ENCODE results near the gene ARHGAP24. TPM values are rescaled to one million over a fixed set of nuclear protein-coding genes. Genes with fewer than 3 reads are reported as not detected.

Gene ARHGAP24
- total and polyA plus RNA-seq, 2 donors (not counting 1 experiment from before 2014, with no cell fraction given): 48.4 to 141 TPM

- no peaks in the 10 kb centered on the region for H3K9me3 ChIP-seq (ENCODE audit: control extremely low read depth in 1 of 3, control insufficient read depth in 2 of 3, insufficient read depth in 1 of 3, low read length in 2 of 3)
- peak overlapping the region; percentile 6 for H2AFZ ChIP-seq (ENCODE audit: insufficient read depth, low read depth, low read length, poor library complexity, severe bottlenecking)
- no peaks in the 10 kb centered on the region for H3K27me3 ChIP-seq (replicated peaks in 1 of 4; ENCODE audit: control extremely low read depth in 1 of 4, control insufficient read depth in 3 of 4, insufficient read depth in 4 of 4, low read length in 3 of 4)
- Mint-ChIP-seq H3K4me1 (peaks cover 57% of the 10 kb centered on the region), H3K9me3 (ENCODE audit: insufficient read depth) (no peaks in the 10 kb centered on the region), H3K4me3 (peak overlapping the region; percentile 94), H3K27ac (peak overlapping the region; percentile 91), H3K27me3 (no peaks in the 10 kb centered on the region)
- no peaks in the 10 kb centered on the region for H3K36me3 ChIP-seq (replicated peaks in 1 of 2; ENCODE audit: control extremely low read depth in 1 of 2, control insufficient read depth in 1 of 2, extremely low read depth in 1 of 2, insufficient read depth in 2 of 2, low read length in 1 of 2)
- no peaks in the 10 kb centered on the region for H4K20me1 ChIP-seq (ENCODE audit: control insufficient read depth, insufficient read depth, low read length, poor library complexity, severe bottlenecking)
- DNase-seq (no peak), ATAC-seq (ENCODE audit: low read depth) (no peak)
- peak overlapping the region; percentile 74 for H3K4me2 ChIP-seq (replicated peaks; ENCODE audit: low read depth, low read length, poor library complexity, severe bottlenecking)
- peak overlapping the region; percentile 31 to 74 for H3K27ac ChIP-seq (ENCODE audit: low read length in 2 of 2)
- intact Hi-C loops (cut with micrococcal nuclease): loop anchor here (2.0 to 5.0 kb wide), 4 partner anchors 14 to 181 kb away; no protein-coding TSS in a partner anchor
- H3K79me2 ChIP-seq (ENCODE audit: control insufficient read depth, insufficient read depth, low read length): peaks cover 74% of the 10 kb centered on the region
- ChIA-PET CTCF (interaction anchor here (3.3 kb wide), 1 partner anchor 272 kb away, joined by 30 read pairs; no protein-coding TSS in a partner anchor), POLR2A (interaction anchor here (0.6 kb wide), 1 partner anchor 12 kb away, joined by 6 read pairs; no protein-coding TSS in a partner anchor)
- H3K9ac ChIP-seq (ENCODE audit: low read length): peak overlapping the region; percentile 76
- WGBS (ENCODE audit: insufficient coverage): no CpG with 5 or more reads among the region's 4 CpGs
- H3K4me1 ChIP-seq (ENCODE audit: control insufficient read depth in 2 of 2, insufficient read depth in 2 of 2, low read length in 2 of 2): peaks cover 36 to 48% of the 10 kb centered on the region in 2 donors
- TF ChIP-seq EZH2 (IDR thresholded peaks at IDR 0.05; ENCODE audit: borderline replicate concordance, insufficient read depth, low read depth, low read length, poor library complexity, severe bottlenecking): no peak
- H3K4me3 ChIP-seq (ENCODE audit: control extremely low read depth in 1 of 5, extremely low read depth in 1 of 5, insufficient read depth in 1 of 5, low read depth in 2 of 5, low read length in 4 of 5): peak overlapping the region; percentile 62 to 72 (median 70)
Observed at GRCh38 chr4:85476381-85476780, 1.4 kb downstream of the ARHGAP24 start.

- WGBS (ENCODE audit: insufficient coverage): 18% methylated on average over 5 of the region's 9 CpGs
- H3K9me3 Mint-ChIP-seq (ENCODE audit: insufficient read depth): no peaks in the 10 kb centered on the region
- intact Hi-C loops (cut with micrococcal nuclease): loop anchor here (2.0 to 5.0 kb wide), 4 partner anchors 13 to 180 kb away; no protein-coding TSS in a partner anchor
- H2AFZ ChIP-seq (ENCODE audit: insufficient read depth, low read depth, low read length, poor library complexity, severe bottlenecking): peak overlapping the region; percentile 52
- CTCF ChIA-PET: interaction anchor here (0.9 kb wide), 2 partner anchors 12 to 13 kb away, joined by 3 to 4 read pairs; no protein-coding TSS in a partner anchor
- H3K27ac ChIP-seq (ENCODE audit: low read length in 2 of 2): peak overlapping the region; percentile 11 to 74
- no peaks in the 10 kb centered on the region for H4K20me1 ChIP-seq (ENCODE audit: control insufficient read depth, insufficient read depth, low read length, poor library complexity, severe bottlenecking)
- peak overlapping the region; percentile 91 for H3K27ac Mint-ChIP-seq
- POLR2A ChIA-PET: interaction anchor here (1.0 to 1.5 kb wide), 2 partner anchors 12 to 20 kb away, joined by 3 read pairs; no protein-coding TSS in a partner anchor
- DNase-seq (peak; percentile 54), ATAC-seq (ENCODE audit: low read depth) (peak; percentile 21)
- peak overlapping the region; percentile 94 for H3K4me3 Mint-ChIP-seq
- H3K79me2 ChIP-seq (ENCODE audit: control insufficient read depth, insufficient read depth, low read length): peaks cover 86% of the 10 kb centered on the region
- H3K4me1 Mint-ChIP-seq: peaks cover 69% of the 10 kb centered on the region
- H3K4me1 ChIP-seq (ENCODE audit: control insufficient read depth in 2 of 2, insufficient read depth in 2 of 2, low read length in 2 of 2): peaks cover 46 to 59% of the 10 kb centered on the region in 2 donors
- peaks cover 0 to 1% of the 10 kb centered on the region in 2 experiments for H3K36me3 ChIP-seq (replicated peaks in 1 of 2; ENCODE audit: control extremely low read depth in 1 of 2, control insufficient read depth in 1 of 2, extremely low read depth in 1 of 2, insufficient read depth in 2 of 2, low read length in 1 of 2)
- H3K9me3 ChIP-seq (ENCODE audit: control extremely low read depth in 1 of 3, control insufficient read depth in 2 of 3, insufficient read depth in 1 of 3, low read length in 2 of 3): no peaks in the 10 kb centered on the region
- no peaks in the 10 kb centered on the region for H3K27me3 Mint-ChIP-seq
- H3K4me3 ChIP-seq (ENCODE audit: control extremely low read depth in 1 of 5, extremely low read depth in 1 of 5, insufficient read depth in 1 of 5, low read depth in 2 of 5, low read length in 4 of 5): peak overlapping the region in 4 of 5 experiments; percentile 62 to 72 (median 70)
- peak overlapping the region; percentile 76 for H3K9ac ChIP-seq (ENCODE audit: low read length)
- peak overlapping the region; percentile 74 for H3K4me2 ChIP-seq (replicated peaks; ENCODE audit: low read depth, low read length, poor library complexity, severe bottlenecking)
- no peak for TF ChIP-seq CTCF (IDR thresholded peaks at IDR 0.05)
- TF ChIP-seq EZH2 (IDR thresholded peaks at IDR 0.05; ENCODE audit: borderline replicate concordance, insufficient read depth, low read depth, low read length, poor library complexity, severe bottlenecking): no peak
- no peaks in the 10 kb centered on the region for H3K27me3 ChIP-seq (replicated peaks in 1 of 4; ENCODE audit: control extremely low read depth in 1 of 4, control insufficient read depth in 3 of 4, insufficient read depth in 4 of 4, low read length in 3 of 4)
Observed at GRCh38 chr4:85477534-85477933, 2.6 kb downstream of the ARHGAP24 start.
